ENCODE measurements around the gene MYOM1.
A peak's percentile ranks its signal among the peaks of the same experiment; 100 is the strongest.

Gene MYOM1

DNA sequence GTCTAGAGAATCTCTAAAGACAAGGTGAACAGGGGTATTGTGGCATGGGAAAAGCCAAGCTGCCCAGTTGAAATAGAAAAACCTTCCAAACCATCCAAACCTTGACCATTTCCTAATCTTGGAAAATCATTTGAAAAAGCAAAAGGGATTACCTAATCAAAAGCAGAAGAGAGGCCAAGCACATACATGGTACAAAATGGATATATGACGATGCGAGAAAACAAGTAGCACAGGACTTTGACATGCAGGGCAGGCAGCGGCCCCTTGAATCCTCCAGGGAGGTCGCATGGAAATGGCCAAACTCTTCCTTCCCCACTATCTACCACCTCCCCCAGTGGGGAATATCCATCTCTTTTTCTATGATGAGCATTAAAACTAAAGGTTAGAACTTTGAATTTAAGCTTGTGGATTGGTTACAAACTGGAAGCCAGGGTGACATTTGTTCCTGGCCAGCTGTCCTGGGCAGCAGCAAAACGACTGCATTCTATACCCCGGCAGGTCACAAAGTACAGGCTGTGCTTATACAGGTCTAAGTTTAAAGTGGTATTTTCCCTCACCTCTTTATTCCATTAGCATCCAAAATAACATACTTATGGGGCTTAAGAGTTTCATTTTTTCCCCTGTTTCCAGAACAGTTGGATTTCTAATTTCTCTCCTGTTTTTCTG is 24.7 kb downstream of the MYOM1 start:
- Histone ChIP-seq H3K9me3 (ENCODE audit: control insufficient read depth, insufficient read depth, low read depth, low read length) (no peaks in the 10 kb centered on the region), H3K4me1 (ENCODE audit: control insufficient read depth, insufficient read depth, low read length) (no peaks in the 10 kb centered on the region), H3K9ac (ENCODE audit: low read length) (no peak overlapping the region), H3K27me3 (ENCODE audit: control insufficient read depth, insufficient read depth, low read length) (no peaks in the 10 kb centered on the region), H3K4me3 (ENCODE audit: low read depth, low read length) (no peak overlapping the region), H3K27ac (ENCODE audit: low read depth, low read length) (no peak overlapping the region), H3K36me3 (ENCODE audit: control insufficient read depth, insufficient read depth, low read length) (no peaks in the 10 kb centered on the region)

- H3K27me3 ChIP-seq (ENCODE audit: control insufficient read depth, insufficient read depth, low read length), result no peaks in the 10 kb centered on the region
- H3K9me3 ChIP-seq (ENCODE audit: control insufficient read depth, insufficient read depth, low read depth, low read length), result no peaks in the 10 kb centered on the region
- H3K36me3 ChIP-seq (ENCODE audit: control insufficient read depth, insufficient read depth, low read length), result no peaks in the 10 kb centered on the region
- H3K4me1 ChIP-seq (ENCODE audit: control insufficient read depth, insufficient read depth, low read length), result no peaks in the 10 kb centered on the region
- no peak overlapping the region for H3K4me3 ChIP-seq (ENCODE audit: low read depth, low read length)
- no peak overlapping the region for H3K27ac ChIP-seq (ENCODE audit: low read depth, low read length)
- H3K9ac ChIP-seq (ENCODE audit: low read length), result no peak overlapping the region
Measured at GRCh38 chr18:3193331-3193730, 26.4 kb downstream of the MYOM1 start.

DNA sequence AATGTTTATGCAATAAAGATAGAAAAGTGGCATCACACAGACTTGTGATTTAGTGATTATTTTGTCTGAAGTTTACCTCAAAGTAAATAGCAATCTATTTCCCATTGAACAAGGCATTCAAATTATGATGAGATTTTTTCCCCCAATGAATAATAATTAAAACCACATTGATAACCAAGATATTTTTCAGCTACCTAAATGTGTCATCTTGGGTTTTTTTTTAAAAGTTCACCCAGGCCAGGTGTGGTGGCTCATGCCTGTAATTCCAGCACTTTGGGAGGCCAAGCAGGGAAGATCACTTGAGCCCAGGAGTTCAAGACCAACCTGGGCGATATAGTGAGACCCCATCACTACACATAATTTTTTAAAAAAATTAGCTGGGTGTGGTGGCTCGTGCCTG is 27.0 kb downstream of the MYOM1 start:
- H3K4me3 ChIP-seq (ENCODE audit: low read depth, low read length), result no peak overlapping the region
- H3K27ac ChIP-seq (ENCODE audit: low read depth, low read length), result no peak overlapping the region
- no peaks in the 10 kb centered on the region for H3K27me3 ChIP-seq (ENCODE audit: control insufficient read depth, insufficient read depth, low read length)
- H3K9me3 ChIP-seq (ENCODE audit: control insufficient read depth, insufficient read depth, low read depth, low read length), result no peaks in the 10 kb centered on the region
- no peaks in the 10 kb centered on the region for H3K4me1 ChIP-seq (ENCODE audit: control insufficient read depth, insufficient read depth, low read length)
- H3K9ac ChIP-seq (ENCODE audit: low read length), result no peak overlapping the region
- H3K36me3 ChIP-seq (ENCODE audit: control insufficient read depth, insufficient read depth, low read length), result no peaks in the 10 kb centered on the region

GRCh38 chr18:3192286-3192685 is 27.5 kb downstream of the MYOM1 start:
- no peak overlapping the region for H3K27ac ChIP-seq (ENCODE audit: low read depth, low read length)
- no peaks in the 10 kb centered on the region for H3K36me3 ChIP-seq (ENCODE audit: control insufficient read depth, insufficient read depth, low read length)
- H3K4me1 ChIP-seq (ENCODE audit: control insufficient read depth, insufficient read depth, low read length), result no peaks in the 10 kb centered on the region
- H3K27me3 ChIP-seq (ENCODE audit: control insufficient read depth, insufficient read depth, low read length), result no peaks in the 10 kb centered on the region
- no peak overlapping the region for H3K9ac ChIP-seq (ENCODE audit: low read length)
- H3K9me3 ChIP-seq (ENCODE audit: control insufficient read depth, insufficient read depth, low read depth, low read length), result no peaks in the 10 kb centered on the region
- H3K4me3 ChIP-seq (ENCODE audit: low read depth, low read length), result no peak overlapping the region

DNA sequence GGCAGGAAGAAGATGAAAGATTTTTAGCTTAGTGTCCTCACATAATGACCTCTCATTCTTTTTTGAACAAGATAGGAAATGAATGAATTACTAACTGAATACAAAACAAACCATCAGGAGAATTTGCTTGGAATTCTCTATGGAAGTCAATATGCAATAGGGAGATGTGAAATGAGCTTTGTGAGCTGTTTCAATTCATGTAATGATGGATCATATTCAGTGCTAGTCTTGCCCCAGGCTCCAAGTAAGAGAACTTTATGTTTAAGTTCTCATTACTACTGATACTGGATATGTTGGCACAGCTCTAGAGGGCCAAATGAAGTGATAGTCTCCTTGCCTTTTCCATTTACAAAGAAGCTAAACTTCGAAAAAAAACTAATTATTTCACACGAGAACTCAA is 29.2 kb downstream of the MYOM1 start:
- H3K27ac ChIP-seq (ENCODE audit: low read depth, low read length), result no peak overlapping the region
- H3K27me3 ChIP-seq (ENCODE audit: control insufficient read depth, insufficient read depth, low read length), result no peaks in the 10 kb centered on the region
- H3K9ac ChIP-seq (ENCODE audit: low read length), result no peak overlapping the region
- no peaks in the 10 kb centered on the region for H3K36me3 ChIP-seq (ENCODE audit: control insufficient read depth, insufficient read depth, low read length)
- no peaks in the 10 kb centered on the region for H3K9me3 ChIP-seq (ENCODE audit: control insufficient read depth, insufficient read depth, low read depth, low read length)
- H3K4me3 ChIP-seq (ENCODE audit: low read depth, low read length), result no peak overlapping the region
- no peaks in the 10 kb centered on the region for H3K4me1 ChIP-seq (ENCODE audit: control insufficient read depth, insufficient read depth, low read length)

DNA sequence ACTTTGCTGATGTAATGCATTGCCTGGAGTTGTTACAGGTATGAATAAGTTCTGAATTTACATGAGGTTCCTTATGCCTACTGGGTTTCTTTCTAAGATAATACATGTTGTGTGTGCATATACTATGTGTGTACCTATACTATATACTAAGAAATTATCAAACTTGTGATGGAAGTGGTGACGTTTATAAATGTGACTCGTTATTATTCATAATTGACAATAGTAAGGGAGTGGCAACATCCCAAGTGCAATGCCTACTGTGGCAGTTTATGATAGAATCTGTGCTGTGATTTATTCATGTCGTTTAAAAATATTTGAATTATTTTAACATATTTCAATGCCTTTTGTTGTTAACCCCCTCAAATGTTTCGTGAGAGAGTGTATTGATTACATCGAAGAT is 29.9 kb downstream of the MYOM1 start:
- Histone ChIP-seq H3K9ac (ENCODE audit: low read length) (no peak overlapping the region), H3K27ac (ENCODE audit: low read depth, low read length) (no peak overlapping the region), H3K27me3 (ENCODE audit: control insufficient read depth, insufficient read depth, low read length) (no peaks in the 10 kb centered on the region), H3K9me3 (ENCODE audit: control insufficient read depth, insufficient read depth, low read depth, low read length) (no peaks in the 10 kb centered on the region), H3K36me3 (ENCODE audit: control insufficient read depth, insufficient read depth, low read length) (no peaks in the 10 kb centered on the region), H3K4me1 (ENCODE audit: control insufficient read depth, insufficient read depth, low read length) (no peaks in the 10 kb centered on the region), H3K4me3 (ENCODE audit: low read depth, low read length) (no peak overlapping the region)

DNA sequence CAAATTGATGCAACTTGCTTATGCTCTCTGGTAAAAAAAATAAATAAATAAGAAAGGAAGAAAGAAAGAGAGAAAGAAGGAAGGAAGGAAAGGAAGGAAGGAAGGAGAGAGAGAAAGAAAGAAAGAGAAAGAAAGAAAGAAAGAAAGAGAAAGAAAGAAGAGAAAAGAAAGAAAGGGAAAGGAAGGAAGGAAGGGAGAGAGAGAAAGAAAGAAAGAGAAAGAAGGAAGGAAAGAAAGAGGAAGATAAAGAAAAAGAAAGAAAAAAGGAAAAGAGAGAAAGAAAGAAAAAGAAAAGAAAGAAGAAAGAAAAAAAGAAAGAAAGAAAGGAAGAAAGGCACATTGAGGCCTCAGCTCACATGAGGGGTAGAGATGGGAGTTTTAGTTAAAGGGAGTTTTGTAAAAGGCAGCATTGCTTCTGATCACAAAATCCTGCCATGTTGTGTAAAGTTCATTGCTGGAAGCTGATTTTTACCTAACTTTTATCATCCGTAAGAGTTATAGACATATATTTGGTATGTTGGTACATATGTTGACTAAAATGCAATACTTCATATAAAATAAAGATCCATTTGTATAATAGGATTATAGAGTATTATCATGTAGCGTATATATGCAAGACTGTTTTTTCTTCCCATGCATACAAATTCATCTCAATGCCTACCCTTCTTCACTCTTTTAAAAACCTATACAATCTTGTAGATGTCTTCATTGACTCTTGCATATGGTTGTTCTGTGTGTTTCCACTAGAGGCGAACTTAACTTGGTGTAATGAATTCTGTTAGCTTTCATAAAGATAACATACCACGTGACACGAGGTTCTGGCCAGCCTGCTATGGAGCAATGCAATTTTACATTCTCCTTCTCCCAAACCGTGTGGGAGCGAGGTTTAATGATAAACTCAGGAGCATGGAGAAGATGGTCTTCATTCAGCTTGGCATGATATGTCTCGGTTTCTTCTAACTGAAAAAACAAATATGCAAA is 32.8 kb downstream of the MYOM1 start:
- Histone ChIP-seq H3K9ac (ENCODE audit: low read length) (no peak overlapping the region), H3K27ac (ENCODE audit: low read depth, low read length) (no peak overlapping the region), H3K4me3 (ENCODE audit: low read depth, low read length) (no peak overlapping the region), H3K27me3 (ENCODE audit: control insufficient read depth, insufficient read depth, low read length) (no peaks in the 10 kb centered on the region), H3K9me3 (ENCODE audit: control insufficient read depth, insufficient read depth, low read depth, low read length) (no peaks in the 10 kb centered on the region), H3K4me1 (ENCODE audit: control insufficient read depth, insufficient read depth, low read length) (0 out of 2 replicates have a peak, but pooled peaks cover 3% of the 10 kb centered on the region), H3K36me3 (ENCODE audit: control insufficient read depth, insufficient read depth, low read length) (no peaks in the 10 kb centered on the region)

- Histone ChIP-seq H3K36me3 (ENCODE audit: control insufficient read depth, insufficient read depth, low read length) (no peaks in the 10 kb centered on the region), H3K9me3 (ENCODE audit: control insufficient read depth, insufficient read depth, low read depth, low read length) (no peaks in the 10 kb centered on the region), H3K4me3 (ENCODE audit: low read depth, low read length) (no peak overlapping the region), H3K27me3 (ENCODE audit: control insufficient read depth, insufficient read depth, low read length) (no peaks in the 10 kb centered on the region), H3K4me1 (ENCODE audit: control insufficient read depth, insufficient read depth, low read length) (peaks cover 17% of the 10 kb centered on the region), H3K27ac (ENCODE audit: low read depth, low read length) (no peak overlapping the region), H3K9ac (ENCODE audit: low read length) (no peak overlapping the region)
Measured at GRCh38 chr18:3184275-3184963, 35.3 kb downstream of the MYOM1 start.

- Histone ChIP-seq H3K9ac (ENCODE audit: low read length) (no peak overlapping the region), H3K9me3 (ENCODE audit: control insufficient read depth, insufficient read depth, low read depth, low read length) (no peaks in the 10 kb centered on the region), H3K4me1 (ENCODE audit: control insufficient read depth, insufficient read depth, low read length) (peaks cover 20% of the 10 kb centered on the region), H3K4me3 (ENCODE audit: low read depth, low read length) (no peak overlapping the region), H3K27ac (ENCODE audit: low read depth, low read length) (no peak overlapping the region), H3K36me3 (ENCODE audit: control insufficient read depth, insufficient read depth, low read length) (no peaks in the 10 kb centered on the region), H3K27me3 (ENCODE audit: control insufficient read depth, insufficient read depth, low read length) (no peaks in the 10 kb centered on the region)
Measured at GRCh38 chr18:3183103-3183717, 36.6 kb downstream of the MYOM1 start.

- Histone ChIP-seq H3K27me3 (ENCODE audit: control insufficient read depth, insufficient read depth, low read length) (no peaks in the 10 kb centered on the region), H3K4me1 (ENCODE audit: control insufficient read depth, insufficient read depth, low read length) (peaks cover 20% of the 10 kb centered on the region), H3K4me3 (ENCODE audit: low read depth, low read length) (no peak overlapping the region), H3K36me3 (ENCODE audit: control insufficient read depth, insufficient read depth, low read length) (no peaks in the 10 kb centered on the region), H3K9ac (ENCODE audit: low read length) (peak overlapping the region; percentile 26), H3K9me3 (ENCODE audit: control insufficient read depth, insufficient read depth, low read depth, low read length) (no peaks in the 10 kb centered on the region), H3K27ac (ENCODE audit: low read depth, low read length) (peak overlapping the region; percentile 77; the same call in 1 of the 2 replicates)
Measured at GRCh38 chr18:3180325-3180724, 39.4 kb downstream of the MYOM1 start.
